K562 (cell line): ENCODE data around the gene LAPTM5. TPM values are rescaled to one million over a fixed set of nuclear protein-coding genes. Genes with fewer than 3 reads are reported as not detected.
A peak's percentile ranks its signal among the peaks of the same experiment; 100 is the strongest.

Experiments
- HNRNPL ChIP-seq: fragments of 200-400 bp; formaldehyde crosslinking; IDR thresholded peaks from 2 replicates; pipeline ENCODE4 v1.6.1; 2017; ENCODE audit warnings: low read depth, mild to moderate bottlenecking, low read length
- JUN ChIP-seq, 2 experiments: sonication (generic) in 1 of 2; formaldehyde crosslinking in 1 of 2; IDR thresholded peaks; 2 replicates each; pipeline versions ENCODE4 v1.6.1 to v1.8.0; 2012 to 2022; ENCODE audit warnings: borderline replicate concordance in 2 of 2, mild to moderate bottlenecking in 2 of 2, improper control_type of control experiment in 1 of 2, low read depth in 1 of 2, low read length in 1 of 2, missing genetic modification reagents in 1 of 2
- MEF2D ChIP-seq: conservative IDR thresholded peaks from 2 replicates; pipeline ENCODE4 v1.6.1; 2016; ENCODE audit warnings: low read depth, missing genetic modification characterization, missing compliant biosample characterization
- NFXL1 ChIP-seq: fragments of 450-650 bp; formaldehyde crosslinking; IDR thresholded peaks from 2 replicates; pipeline ENCODE4 v1.4.0; 2021; ENCODE audit warnings: mild to moderate bottlenecking
- RAD51 ChIP-seq: fragments of 450-650 bp; IDR thresholded peaks from 2 replicates; pipeline ENCODE4 v1.7.1; 2016; ENCODE audit warnings: low read depth, mild to moderate bottlenecking, borderline replicate concordance
- RBBP5 ChIP-seq: fragments of 200-600 bp; sonication (generic); IDR thresholded peaks from 2 replicates; pipeline ENCODE4 v1.6.1; 2012; ENCODE audit warnings: borderline replicate concordance, mild to moderate bottlenecking, low read length, control low read depth, inconsistent platforms; ENCODE audit not compliant: insufficient read depth, poor library complexity, severe bottlenecking
- RBM34 ChIP-seq: fragments of 200-400 bp; formaldehyde crosslinking; IDR thresholded peaks from 2 replicates; pipeline ENCODE4 v1.6.1; 2018; ENCODE audit warnings: low read length, borderline replicate concordance; ENCODE audit not compliant: insufficient read depth
- TOE1 ChIP-seq, 2 experiments: fragments of 450-650 bp in 1 of 2; sonication (generic) in 1 of 2; formaldehyde crosslinking in 1 of 2; IDR thresholded peaks; 2 replicates each; pipeline versions ENCODE4 v1.7.1 to v1.8.0; 2016 to 2022; ENCODE audit warnings: borderline replicate concordance in 2 of 2, mild to moderate bottlenecking in 2 of 2, antibody characterized with exemption in 1 of 2, inconsistent platforms in 1 of 2, low read depth in 1 of 2, missing genetic modification reagents in 1 of 2, moderate library complexity in 1 of 2
- YY1 ChIP-seq, 3 experiments: IDR thresholded peaks; 2 replicates each; pipeline ENCODE4 v1.6.1; 2011; ENCODE audit warnings: low read length in 2 of 3, mild to moderate bottlenecking in 2 of 3, moderate library complexity in 2 of 3, borderline replicate concordance in 1 of 3, control low read depth in 1 of 3, low read depth in 1 of 3; ENCODE audit not compliant: insufficient read depth in 3 of 3, insufficient replicate concordance in 2 of 3, control insufficient read depth in 1 of 3, insufficient read length in 1 of 3; ENCODE audit errors: extremely low read depth in 1 of 3
- ZNF12 ChIP-seq: sonication (generic); formaldehyde crosslinking; IDR thresholded peaks from 2 replicates; pipeline ENCODE4 v1.4.0; 2020; ENCODE audit warnings: mild to moderate bottlenecking, missing genetic modification reagents
- ZNF318 ChIP-seq, 2 experiments: fragments of 450-650 bp; IDR thresholded peaks; 2 replicates each; pipeline ENCODE4 v1.6.1; 2016; ENCODE audit warnings: mild to moderate bottlenecking in 2 of 2, borderline replicate concordance in 1 of 2, low read depth in 1 of 2, moderate library complexity in 1 of 2
- ZNF699 ChIP-seq: fragments of 250-450 bp; sonication (Bioruptor Pico); IDR thresholded peaks from 2 replicates; pipeline ENCODE4 v1.8.0; 2021; ENCODE audit warnings: mild to moderate bottlenecking, moderate library complexity; ENCODE audit not compliant: insufficient replicate concordance
- polyA plus RNA-seq, 8 experiments: library from polyadenylated mRNA; depleted of rRNA in 4 of 8; stranded (reverse) in 5 of 8; unstranded in 3 of 8; fragments of >200 nt; fragmentation: Nextera tagmentation in 2 of 8; fragmentation: Illumina TruSeq in 1 of 8; extraction: Ambion mirVana in 2 of 8; extraction: Trizol in 1 of 8; gene quantifications; 2 replicates each; pipeline versions ENCODE4 v1.2.1 to v1.2.3, GENCODE V29; 2011 to 2014; ENCODE audit warnings: inconsistent platforms in 1 of 8, missing spikeins in 1 of 8
- total RNA-seq, 7 experiments: library from RNA; depleted of rRNA in 6 of 7; stranded (reverse); fragments of >200 nt in 6 of 7; fragmentation: Illumina TruSeq in 2 of 7; extraction: Trizol in 2 of 7; gene quantifications; 2 replicates each; pipeline versions ENCODE4 v1.2.1 to v1.2.3, GENCODE V29; 2011 to 2021; ENCODE audit warnings: low replicate concordance in 1 of 7
- TF ChIP-seq, protein P1 (sequence below): fragments of 250-450 bp; sonication (Bioruptor Pico); IDR thresholded peaks from 2 replicates; pipeline ENCODE4 v1.8.0; 2021; ENCODE audit warnings: mild to moderate bottlenecking, moderate library complexity
- TF ChIP-seq, protein P2 (sequence below): fragments of 450-650 bp; formaldehyde crosslinking; IDR thresholded peaks from 2 replicates; pipeline ENCODE4 v1.4.0; 2022; ENCODE audit warnings: missing genetic modification characterization

LAPTM5 gene
- total and polyA plus RNA-seq, 9 of the 15 experiments (the other 6 are each of a cell fraction or from before 2014, with no cell fraction given): 2.4 to 47.3 (median 20.3) TPM

DNA sequence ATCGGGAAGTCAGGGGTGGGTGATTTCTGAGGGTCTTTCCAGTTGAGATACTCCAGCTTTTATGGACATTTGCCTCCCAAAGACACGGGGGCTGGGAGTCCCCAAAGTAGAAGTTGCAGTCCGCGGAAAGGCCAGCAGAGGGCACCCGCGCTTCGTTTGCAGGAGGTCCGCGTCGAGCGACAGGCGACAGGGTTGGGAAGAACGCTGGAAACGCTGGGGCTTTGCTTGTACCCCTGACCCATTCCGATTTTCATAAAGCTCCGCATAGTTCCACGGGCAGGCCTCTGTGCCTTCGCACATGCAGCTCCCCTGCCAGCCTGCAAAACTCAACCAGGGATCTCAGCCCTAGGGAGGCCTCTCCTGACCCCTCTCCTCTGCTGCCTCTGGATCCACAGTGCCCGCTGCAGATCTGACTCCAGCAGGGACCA lies 44.2 kb upstream of the LAPTM5 start (continued):
- TF ChIP-seq, protein P1, sequence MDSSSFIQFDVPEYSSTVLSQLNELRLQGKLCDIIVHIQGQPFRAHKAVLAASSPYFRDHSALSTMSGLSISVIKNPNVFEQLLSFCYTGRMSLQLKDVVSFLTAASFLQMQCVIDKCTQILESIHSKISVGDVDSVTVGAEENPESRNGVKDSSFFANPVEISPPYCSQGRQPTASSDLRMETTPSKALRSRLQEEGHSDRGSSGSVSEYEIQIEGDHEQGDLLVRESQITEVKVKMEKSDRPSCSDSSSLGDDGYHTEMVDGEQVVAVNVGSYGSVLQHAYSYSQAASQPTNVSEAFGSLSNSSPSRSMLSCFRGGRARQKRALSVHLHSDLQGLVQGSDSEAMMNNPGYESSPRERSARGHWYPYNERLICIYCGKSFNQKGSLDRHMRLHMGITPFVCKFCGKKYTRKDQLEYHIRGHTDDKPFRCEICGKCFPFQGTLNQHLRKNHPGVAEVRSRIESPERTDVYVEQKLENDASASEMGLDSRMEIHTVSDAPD (CRISPR knock-in tag): no peak
- TF ChIP-seq TOE1 (IDR thresholded peaks at IDR 0.05; ENCODE audit: borderline replicate concordance): no peak
- TF ChIP-seq TOE1 (CRISPR knock-in tag; IDR thresholded peaks at IDR 0.05; ENCODE audit: borderline replicate concordance, low read depth): no peak
- no peak for TF ChIP-seq NFXL1 (CRISPR knock-in tag)
- TF ChIP-seq YY1 (IDR thresholded peaks at IDR 0.05; ENCODE audit: borderline replicate concordance in 1 of 3, control insufficient read depth in 1 of 3, extremely low read depth in 1 of 3, insufficient read depth in 3 of 3, insufficient read length in 1 of 3, insufficient replicate concordance in 2 of 3, low read depth in 1 of 3, low read length in 2 of 3): peak in 1 of 3 experiments; percentile 40
- TF ChIP-seq ZNF318 (IDR thresholded peaks at IDR 0.05; ENCODE audit: borderline replicate concordance in 1 of 2, low read depth in 1 of 2): no peak
- no peak for TF ChIP-seq ZNF699 (CRISPR knock-in tag)
- TF ChIP-seq RBBP5: no peak
- TF ChIP-seq HNRNPL: no peak
- TF ChIP-seq JUN (IDR thresholded peaks at IDR 0.05; ENCODE audit: borderline replicate concordance, low read depth, low read length): no peak
- no peak for TF ChIP-seq JUN (CRISPR knock-in tag; IDR thresholded peaks at IDR 0.05; ENCODE audit: borderline replicate concordance)
- no peak for TF ChIP-seq RBM34
- TF ChIP-seq, protein P2, sequence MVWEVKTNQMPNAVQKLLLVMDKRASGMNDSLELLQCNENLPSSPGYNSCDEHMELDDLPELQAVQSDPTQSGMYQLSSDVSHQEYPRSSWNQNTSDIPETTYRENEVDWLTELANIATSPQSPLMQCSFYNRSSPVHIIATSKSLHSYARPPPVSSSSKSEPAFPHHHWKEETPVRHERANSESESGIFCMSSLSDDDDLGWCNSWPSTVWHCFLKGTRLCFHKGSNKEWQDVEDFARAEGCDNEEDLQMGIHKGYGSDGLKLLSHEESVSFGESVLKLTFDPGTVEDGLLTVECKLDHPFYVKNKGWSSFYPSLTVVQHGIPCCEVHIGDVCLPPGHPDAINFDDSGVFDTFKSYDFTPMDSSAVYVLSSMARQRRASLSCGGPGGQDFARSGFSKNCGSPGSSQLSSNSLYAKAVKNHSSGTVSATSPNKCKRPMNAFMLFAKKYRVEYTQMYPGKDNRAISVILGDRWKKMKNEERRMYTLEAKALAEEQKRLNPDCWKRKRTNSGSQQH: no peak
- no peak for TF ChIP-seq ZNF12
- TF ChIP-seq RAD51: no peak
- no peak for TF ChIP-seq MEF2D (tag)
